Neural crest cell (in vitro differentiated cells): ENCODE measurements around the gene SCLT1. TPM values are rescaled to one million over a fixed set of nuclear protein-coding genes. Genes with fewer than 3 reads are reported as not detected.

Experiments
- DNase-seq: peaks from one replicate; pipeline ENCODE4 v3.0.0; 2021; ENCODE audit warnings: low read depth, mixed read lengths, low spot score
- H3K27ac Mint-ChIP-seq: one replicate; pipeline ENCODE4 v1.8.0; 2021; ENCODE audit warnings: mild to moderate bottlenecking, mixed read lengths; ENCODE audit not compliant: unreplicated experiment
- H3K27me3 Mint-ChIP-seq: 2 replicates; pipeline ENCODE4 v1.8.0; 2021; ENCODE audit warnings: low read depth, mild to moderate bottlenecking, mixed read lengths
- H3K36me3 Mint-ChIP-seq: 2 replicates; pipeline ENCODE4 v1.8.0; 2021; ENCODE audit warnings: low read depth, mild to moderate bottlenecking, mixed read lengths
- H3K4me1 Mint-ChIP-seq: 2 replicates; pipeline ENCODE4 v1.8.0; 2021; ENCODE audit warnings: mixed read lengths
- H3K4me3 Mint-ChIP-seq: one replicate; pipeline ENCODE4 v1.8.0; 2021; ENCODE audit warnings: mild to moderate bottlenecking, mixed read lengths
- H3K9me3 Mint-ChIP-seq: 2 replicates; pipeline ENCODE4 v1.8.0; 2021; ENCODE audit warnings: mixed read lengths
- total RNA-seq: library from RNA; stranded (reverse); gene quantifications from 2 replicates; pipeline ENCODE4 v1.2.1, GENCODE V29; 2021
- TF ChIP-seq, protein P1 (sequence below): fragments of 200-600 bp; sonication (generic); conservative IDR thresholded peaks from 2 replicates; pipeline ENCODE4 v1.5.0; 2021; ENCODE audit warnings: antibody characterized with exemption, mild to moderate bottlenecking

Gene SCLT1
- total RNA-seq, 1 donor from 2014 or later = 22.7 TPM

DNA sequence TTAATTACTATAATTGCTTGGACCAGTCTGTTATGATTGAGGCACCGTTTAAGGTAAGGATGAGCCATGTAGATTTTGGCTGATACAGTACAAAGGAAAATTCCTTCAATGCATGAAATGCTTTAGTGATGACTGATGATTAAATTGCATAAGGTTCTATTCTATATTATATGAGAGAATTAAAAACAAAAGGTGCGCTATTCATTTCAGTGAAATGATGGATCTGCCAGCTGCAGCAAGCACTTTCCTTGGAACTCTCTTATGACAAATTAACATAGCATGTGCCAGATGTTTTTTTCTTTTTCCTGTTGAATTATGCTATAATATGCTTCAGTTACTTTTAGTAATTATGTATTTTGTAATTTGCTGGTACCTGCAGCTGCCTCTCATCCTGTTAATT, 185.4 kb downstream of the SCLT1 start:
- TF ChIP-seq, protein P1, sequence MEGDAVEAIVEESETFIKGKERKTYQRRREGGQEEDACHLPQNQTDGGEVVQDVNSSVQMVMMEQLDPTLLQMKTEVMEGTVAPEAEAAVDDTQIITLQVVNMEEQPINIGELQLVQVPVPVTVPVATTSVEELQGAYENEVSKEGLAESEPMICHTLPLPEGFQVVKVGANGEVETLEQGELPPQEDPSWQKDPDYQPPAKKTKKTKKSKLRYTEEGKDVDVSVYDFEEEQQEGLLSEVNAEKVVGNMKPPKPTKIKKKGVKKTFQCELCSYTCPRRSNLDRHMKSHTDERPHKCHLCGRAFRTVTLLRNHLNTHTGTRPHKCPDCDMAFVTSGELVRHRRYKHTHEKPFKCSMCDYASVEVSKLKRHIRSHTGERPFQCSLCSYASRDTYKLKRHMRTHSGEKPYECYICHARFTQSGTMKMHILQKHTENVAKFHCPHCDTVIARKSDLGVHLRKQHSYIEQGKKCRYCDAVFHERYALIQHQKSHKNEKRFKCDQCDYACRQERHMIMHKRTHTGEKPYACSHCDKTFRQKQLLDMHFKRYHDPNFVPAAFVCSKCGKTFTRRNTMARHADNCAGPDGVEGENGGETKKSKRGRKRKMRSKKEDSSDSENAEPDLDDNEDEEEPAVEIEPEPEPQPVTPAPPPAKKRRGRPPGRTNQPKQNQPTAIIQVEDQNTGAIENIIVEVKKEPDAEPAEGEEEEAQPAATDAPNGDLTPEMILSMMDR = no peak
- H3K27ac Mint-ChIP-seq = no peak overlapping the region
- H3K9me3 Mint-ChIP-seq = no peaks in the 10 kb centered on the region
- H3K4me3 Mint-ChIP-seq = no peak overlapping the region
- no peak for DNase-seq
- H3K36me3 Mint-ChIP-seq = no peaks in the 10 kb centered on the region
- H3K4me1 Mint-ChIP-seq = peaks cover 16% of the 10 kb centered on the region
- H3K27me3 Mint-ChIP-seq = no peaks in the 10 kb centered on the region

DNA sequence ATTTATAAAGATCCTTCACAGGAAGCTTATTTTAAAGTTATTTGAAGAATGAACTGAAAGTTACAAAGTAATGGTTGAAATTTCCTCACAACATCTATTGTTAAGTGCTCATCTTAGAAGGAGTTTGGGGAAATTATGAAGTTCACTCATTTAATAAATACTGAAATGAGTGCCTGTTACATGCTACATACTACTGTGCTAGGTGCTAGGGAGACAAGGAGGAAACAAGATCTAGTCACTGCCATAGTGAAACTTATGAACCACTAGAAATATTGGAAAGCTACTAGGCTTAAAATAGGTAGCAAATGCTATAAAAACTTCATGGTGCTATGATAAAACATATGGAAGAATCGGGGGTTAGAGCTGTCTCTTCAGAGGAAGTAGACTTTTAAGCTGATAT, 186.8 kb downstream of the SCLT1 start:
- H3K27me3 Mint-ChIP-seq = no peaks in the 10 kb centered on the region
- no peak overlapping the region for H3K27ac Mint-ChIP-seq
- TF ChIP-seq, protein P1 = no peak
- H3K9me3 Mint-ChIP-seq = no peaks in the 10 kb centered on the region
- peaks cover 5% of the 10 kb centered on the region for H3K36me3 Mint-ChIP-seq
- no peak overlapping the region for H3K4me3 Mint-ChIP-seq
- DNase-seq = no peak
- peaks cover 9% of the 10 kb centered on the region for H3K4me1 Mint-ChIP-seq

GRCh38 chr4:128904821-128905220, 188.5 kb downstream of the SCLT1 start:
- Mint-ChIP-seq H3K4me3 (no peak overlapping the region), H3K27ac (no peak overlapping the region), H3K4me1 (peaks cover 9% of the 10 kb centered on the region), H3K27me3 (no peaks in the 10 kb centered on the region), H3K36me3 (peaks cover 8% of the 10 kb centered on the region), H3K9me3 (no peaks in the 10 kb centered on the region)
- DNase-seq = no peak
- TF ChIP-seq, protein P1 = no peak

- Mint-ChIP-seq H3K27me3 (no peaks in the 10 kb centered on the region), H3K36me3 (peaks cover 4% of the 10 kb centered on the region), H3K9me3 (no peaks in the 10 kb centered on the region), H3K4me1 (no peaks in the 10 kb centered on the region), H3K27ac (no peak overlapping the region), H3K4me3 (no peak overlapping the region)
- no peak for DNase-seq
- TF ChIP-seq, protein P1 = no peak
Measured at GRCh38 chr4:128880662-128881061, 212.7 kb downstream of the SCLT1 start.

DNA sequence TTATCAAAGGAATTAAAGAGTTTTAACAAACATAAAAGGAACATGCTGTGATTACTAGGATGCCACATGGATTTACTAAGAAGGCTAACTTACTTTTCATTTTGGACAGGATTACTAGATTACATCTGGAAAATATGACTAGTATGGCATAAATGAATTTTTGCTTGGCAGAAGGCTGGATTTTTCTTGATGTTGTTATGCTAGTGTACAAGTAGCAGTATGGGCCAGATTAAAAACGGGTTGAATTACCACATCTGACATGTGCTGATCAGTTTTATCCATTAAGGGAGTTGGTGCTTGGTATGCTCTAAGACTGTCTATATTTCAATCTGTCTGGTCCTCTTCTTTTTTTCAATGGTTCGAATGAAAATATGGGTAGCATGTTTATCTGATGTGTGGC, 213.4 kb downstream of the SCLT1 start:
- TF ChIP-seq, protein P1 = no peak
- Mint-ChIP-seq H3K27ac (no peak overlapping the region), H3K27me3 (no peaks in the 10 kb centered on the region), H3K4me1 (no peaks in the 10 kb centered on the region), H3K36me3 (peaks cover 4% of the 10 kb centered on the region), H3K9me3 (no peaks in the 10 kb centered on the region), H3K4me3 (no peak overlapping the region)
- DNase-seq = no peak

GRCh38 chr4:128879283-128879682, 214.1 kb downstream of the SCLT1 start:
- no peaks in the 10 kb centered on the region for H3K27me3 Mint-ChIP-seq
- no peaks in the 10 kb centered on the region for H3K4me1 Mint-ChIP-seq
- H3K9me3 Mint-ChIP-seq = no peaks in the 10 kb centered on the region
- H3K27ac Mint-ChIP-seq = no peak overlapping the region
- TF ChIP-seq, protein P1 = no peak
- DNase-seq = no peak
- H3K36me3 Mint-ChIP-seq = peaks cover 4% of the 10 kb centered on the region
- no peak overlapping the region for H3K4me3 Mint-ChIP-seq
